GM19193 (cell line): ENCODE results near the gene VN1R5.

Experiments
- POLR2A ChIP-seq: IDR thresholded peaks from 4 replicates; pipeline ENCODE4 v1.6.1; 2011; ENCODE audit not compliant: insufficient read depth, insufficient read length; ENCODE audit errors: extremely low read depth

Gene VN1R5

GRCh38 chr1:247246325-247247115 lies 9.4 kb upstream of the VN1R5 start:
- no peak for TF ChIP-seq POLR2A

- no peak for TF ChIP-seq POLR2A
Measured at GRCh38 chr1:247247568-247247967, 8.3 kb upstream of the VN1R5 start.

GRCh38 chr1:247266053-247266452 lies 10.2 kb downstream of the VN1R5 start:
- TF ChIP-seq POLR2A = no peak

- TF ChIP-seq POLR2A = no peak
Measured at GRCh38 chr1:247268390-247269045, 12.6 kb downstream of the VN1R5 start.

GRCh38 chr1:247269133-247269532 lies 13.3 kb downstream of the VN1R5 start:
- TF ChIP-seq POLR2A = no peak

- TF ChIP-seq POLR2A = no peak
Measured at GRCh38 chr1:247270003-247270402, 14.1 kb downstream of the VN1R5 start.

- no peak for TF ChIP-seq POLR2A
Measured at GRCh38 chr1:247273013-247273412, 17.1 kb downstream of the VN1R5 start.

GRCh38 chr1:247274605-247275256 lies 18.9 kb downstream of the VN1R5 start:
- TF ChIP-seq POLR2A = no peak

GRCh38 chr1:247277191-247277590 lies 21.3 kb downstream of the VN1R5 start:
- no peak for TF ChIP-seq POLR2A

- TF ChIP-seq POLR2A = no peak
Measured at GRCh38 chr1:247281001-247281574, 25.2 kb downstream of the VN1R5 start.

GRCh38 chr1:247286134-247286670 lies 30.3 kb downstream of the VN1R5 start:
- TF ChIP-seq POLR2A = no peak

GRCh38 chr1:247287460-247287859 lies 31.6 kb downstream of the VN1R5 start:
- TF ChIP-seq POLR2A = no peak

GRCh38 chr1:247288341-247288740 lies 32.5 kb downstream of the VN1R5 start:
- TF ChIP-seq POLR2A = no peak

- no peak for TF ChIP-seq POLR2A
Measured at GRCh38 chr1:247290576-247290975, 34.7 kb downstream of the VN1R5 start.

GRCh38 chr1:247291161-247291560 lies 35.3 kb downstream of the VN1R5 start:
- no peak for TF ChIP-seq POLR2A

- TF ChIP-seq POLR2A = no peak
Measured at GRCh38 chr1:247291833-247292561, 36.1 kb downstream of the VN1R5 start.
